CD14-positive monocyte (primary cell): ENCODE measurements around the gene LIMK2. TPM values are rescaled to one million over a fixed set of nuclear protein-coding genes. Genes with fewer than 3 reads are reported as not detected.
"Not testable (repeated sequence)": the region's sequence is repeated elsewhere in the genome, so short reads cannot be mapped to it uniquely, and the experiment has no call there.

Experiments
- DNase-seq, 3 donors: peaks; one replicate each; pipeline ENCODE4 v3.0.0-alpha.2; 2011 to 2022
- H2AFZ ChIP-seq: 2 replicates; pipeline ENCODE4 v1.6.0; 2012; ENCODE audit warnings: mild to moderate bottlenecking, low read depth, low read length, inconsistent platforms; ENCODE audit not compliant: insufficient read depth, poor library complexity, severe bottlenecking
- H3K27ac ChIP-seq, 2 donors: 1 replicate in 1 of 2; 2 replicates in 1 of 2; pipeline ENCODE4 v1.5.1; 2012 to 2013; ENCODE audit warnings: low read length in 2 of 2, control low read depth in 1 of 2, inconsistent platforms in 1 of 2, low read depth in 1 of 2, mild to moderate bottlenecking in 1 of 2
- H3K27me3 ChIP-seq, 2 donors: one replicate each; pipeline versions ENCODE4 v1.6.0 to v1.6.1; 2011 to 2013; ENCODE audit warnings: low read length in 2 of 2; ENCODE audit not compliant: control insufficient read depth in 2 of 2, insufficient read depth in 2 of 2
- H3K36me3 ChIP-seq, 2 donors: replicated peaks in 1 of 2; 1 replicate in 1 of 2; 2 replicates in 1 of 2; pipeline versions ENCODE4 v1.5.1 to v1.6.1; 2012 to 2013; ENCODE audit warnings: low read length in 2 of 2, control low read depth in 1 of 2, inconsistent platforms in 1 of 2, mild to moderate bottlenecking in 1 of 2; ENCODE audit not compliant: insufficient read depth in 2 of 2, control insufficient read depth in 1 of 2
- H3K4me1 ChIP-seq, 2 donors: 1 replicate in 1 of 2; 2 replicates in 1 of 2; pipeline versions ENCODE4 v1.5.1 to v1.6.1; 2012 to 2013; ENCODE audit warnings: low read length in 2 of 2, control low read depth in 1 of 2, inconsistent platforms in 1 of 2, mild to moderate bottlenecking in 1 of 2, moderate library complexity in 1 of 2; ENCODE audit not compliant: insufficient read depth in 2 of 2, control insufficient read depth in 1 of 2
- H3K4me2 ChIP-seq: replicated peaks from 2 replicates; pipeline ENCODE3; 2012; ENCODE audit warnings: low read length, moderate library complexity, mild to moderate bottlenecking; ENCODE audit not compliant: poor library complexity, severe bottlenecking; ENCODE audit errors: extremely low read depth
- H3K4me3 ChIP-seq, 3 experiments: fragments of 200-600 bp in 1 of 3; sonication (generic) in 1 of 3; replicated peaks in 1 of 3; 1 replicate in 2 of 3; 2 replicates in 1 of 3; pipeline ENCODE4 v1.5.1; 2011 to 2013; ENCODE audit warnings: low read length in 3 of 3, mild to moderate bottlenecking in 3 of 3, control low read depth in 2 of 3, low read depth in 2 of 3, inconsistent platforms in 1 of 3, moderate library complexity in 1 of 3
- H3K79me2 ChIP-seq: 2 replicates; pipeline ENCODE4 v1.6.0; 2012; ENCODE audit warnings: mild to moderate bottlenecking, control low read depth, inconsistent platforms, low read length, moderate library complexity; ENCODE audit not compliant: insufficient read depth
- H3K9ac ChIP-seq: 2 replicates; pipeline ENCODE4 v1.6.0; 2017; ENCODE audit warnings: low read length, mild to moderate bottlenecking; ENCODE audit not compliant: insufficient read depth, poor library complexity, severe bottlenecking
- H3K9me3 ChIP-seq, 2 donors: replicated peaks in 1 of 2; 1 replicate in 1 of 2; 2 replicates in 1 of 2; pipeline versions ENCODE4 v1.5.1 to v1.6.1; 2012 to 2013; ENCODE audit warnings: low read length in 2 of 2, control low read depth in 1 of 2; ENCODE audit not compliant: control insufficient read depth in 1 of 2, insufficient read depth in 1 of 2
- H4K20me1 ChIP-seq: 2 replicates; pipeline ENCODE4 v1.6.0; 2012; ENCODE audit warnings: mild to moderate bottlenecking, low read length, control low read depth, moderate library complexity; ENCODE audit not compliant: insufficient read depth
- H3K27ac Mint-ChIP-seq, 7 donors: one replicate each; pipeline ENCODE4 v1.8.0; 2020; ENCODE audit warnings: mild to moderate bottlenecking in 7 of 7, mixed read lengths in 7 of 7, moderate library complexity in 6 of 7, inconsistent platforms in 2 of 7
- H3K27me3 Mint-ChIP-seq, 3 donors: one replicate each; pipeline ENCODE4 v1.8.0; 2021 to 2022; ENCODE audit warnings: low read depth in 3 of 3, mild to moderate bottlenecking in 3 of 3, mixed read lengths in 3 of 3, moderate library complexity in 3 of 3, inconsistent platforms in 1 of 3
- H3K36me3 Mint-ChIP-seq, 2 donors: one replicate each; pipeline ENCODE4 v1.8.0; 2020; ENCODE audit warnings: mixed read lengths in 2 of 2, inconsistent platforms in 1 of 2, mild to moderate bottlenecking in 1 of 2
- H3K4me1 Mint-ChIP-seq: one replicate; pipeline ENCODE4 v1.8.0; 2020; ENCODE audit warnings: mild to moderate bottlenecking, mixed read lengths
- H3K4me3 Mint-ChIP-seq, 2 donors: one replicate each; pipeline ENCODE4 v1.8.0; 2020; ENCODE audit warnings: mild to moderate bottlenecking in 2 of 2, mixed read lengths in 2 of 2, moderate library complexity in 1 of 2
- H3K9me3 Mint-ChIP-seq, 7 donors: one replicate each; pipeline ENCODE4 v1.8.0; 2020 to 2022; ENCODE audit warnings: mixed read lengths in 7 of 7, mild to moderate bottlenecking in 6 of 7, moderate library complexity in 6 of 7, inconsistent platforms in 2 of 7
- WGBS: methylation state at CpG from one replicate; pipeline ENCODE4 v1.1.5; 2013; ENCODE audit warnings: missing lambda C conversion rate; ENCODE audit not compliant: insufficient coverage; 5-methylcytosine and 5-hydroxymethylcytosine counted together
- intact Hi-C, 2 donors: fragments of 100-400 bp; cut with micrococcal nuclease; formaldehyde crosslinking; loops; one replicate each; pipeline versions ENCODE4 v1.15.0 to v1.15.1; 2023
- polyA plus RNA-seq, 3 donors: library from polyadenylated mRNA; depleted of rRNA in 1 of 3; unstranded in 2 of 3; stranded (reverse) in 1 of 3; fragments of 300-500 nt in 2 of 3; fragments of >200 nt in 1 of 3; fragmentation: Illumina TruSeq in 2 of 3; gene quantifications; 1 replicate in 2 of 3; 2 replicates in 1 of 3; pipeline ENCODE4 v1.2.3, GENCODE V29; 2012 to 2021
- TF ChIP-seq, protein P1 (sequence below): fragments of 200-600 bp; IDR thresholded peaks from one replicate; pipeline ENCODE4 v1.8.0; 2022; ENCODE audit warnings: antibody characterized with exemption, mild to moderate bottlenecking

Gene LIMK2
- polyA plus RNA-seq, 3 donors: 5.5 to 14.2 (median 10.1) TPM

GRCh38 chr22:31192513-31192912 is 19.6 kb upstream of the LIMK2 start:
- H3K27ac ChIP-seq: no peak overlapping the region
- intact Hi-C loops: no loop called here
- H3K4me1 ChIP-seq: no peaks in the 10 kb centered on the region
- Mint-ChIP-seq H3K4me1 (no peaks in the 10 kb centered on the region), H3K36me3 (peaks cover 62 to 82% of the 10 kb centered on the region in 2 donors), H3K9me3 (no peaks in the 10 kb centered on the region), H3K27ac (peak overlapping the region in 3 of 7 donors; percentile 22 to 48 (median 42)), H3K27me3 (no peaks in the 10 kb centered on the region), H3K4me3 (no peak overlapping the region)
- H3K4me3 ChIP-seq: no peak overlapping the region
- no peaks in the 10 kb centered on the region for H3K9me3 ChIP-seq
- H3K36me3 ChIP-seq: peaks cover 62 to 87% of the 10 kb centered on the region in 2 donors
- no peaks in the 10 kb centered on the region for H3K27me3 ChIP-seq
- WGBS: 75% methylated on average over 1 of the region's 2 CpGs
- H3K4me2 ChIP-seq: no peak overlapping the region
- no peak overlapping the region for H3K9ac ChIP-seq
- DNase-seq: no peak
- H3K79me2 ChIP-seq: peaks cover 6% of the 10 kb centered on the region
- TF ChIP-seq, protein P1, sequence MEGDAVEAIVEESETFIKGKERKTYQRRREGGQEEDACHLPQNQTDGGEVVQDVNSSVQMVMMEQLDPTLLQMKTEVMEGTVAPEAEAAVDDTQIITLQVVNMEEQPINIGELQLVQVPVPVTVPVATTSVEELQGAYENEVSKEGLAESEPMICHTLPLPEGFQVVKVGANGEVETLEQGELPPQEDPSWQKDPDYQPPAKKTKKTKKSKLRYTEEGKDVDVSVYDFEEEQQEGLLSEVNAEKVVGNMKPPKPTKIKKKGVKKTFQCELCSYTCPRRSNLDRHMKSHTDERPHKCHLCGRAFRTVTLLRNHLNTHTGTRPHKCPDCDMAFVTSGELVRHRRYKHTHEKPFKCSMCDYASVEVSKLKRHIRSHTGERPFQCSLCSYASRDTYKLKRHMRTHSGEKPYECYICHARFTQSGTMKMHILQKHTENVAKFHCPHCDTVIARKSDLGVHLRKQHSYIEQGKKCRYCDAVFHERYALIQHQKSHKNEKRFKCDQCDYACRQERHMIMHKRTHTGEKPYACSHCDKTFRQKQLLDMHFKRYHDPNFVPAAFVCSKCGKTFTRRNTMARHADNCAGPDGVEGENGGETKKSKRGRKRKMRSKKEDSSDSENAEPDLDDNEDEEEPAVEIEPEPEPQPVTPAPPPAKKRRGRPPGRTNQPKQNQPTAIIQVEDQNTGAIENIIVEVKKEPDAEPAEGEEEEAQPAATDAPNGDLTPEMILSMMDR: no peak
- H2AFZ ChIP-seq: no peak overlapping the region
- H4K20me1 ChIP-seq: peaks cover 21% of the 10 kb centered on the region

DNA sequence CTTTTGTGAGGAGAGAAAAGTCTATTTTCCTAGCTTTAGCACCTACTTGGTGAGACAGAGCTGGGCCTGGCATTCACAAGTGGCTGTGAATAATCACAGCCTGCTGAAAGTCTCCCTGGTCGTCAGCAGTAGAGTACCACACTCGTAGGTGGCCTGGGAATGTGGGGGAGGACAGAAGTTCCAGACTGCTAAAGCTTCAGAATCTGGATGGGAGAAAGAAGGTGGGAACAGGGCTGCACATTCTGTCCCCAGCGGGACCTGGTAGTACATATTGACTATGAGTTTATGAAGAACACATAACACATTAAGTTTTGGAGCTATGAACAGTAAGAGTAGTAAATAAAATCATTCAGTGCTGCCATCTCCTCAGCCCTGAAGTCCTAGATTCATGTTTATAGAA is 19.0 kb upstream of the LIMK2 start:
- DNase-seq: no peak
- H3K4me1 Mint-ChIP-seq: no peaks in the 10 kb centered on the region
- H2AFZ ChIP-seq: no peak overlapping the region
- no peak overlapping the region for H3K27ac ChIP-seq
- no peaks in the 10 kb centered on the region for H3K27me3 Mint-ChIP-seq
- peaks cover 16% of the 10 kb centered on the region for H4K20me1 ChIP-seq
- H3K4me1 ChIP-seq: no peaks in the 10 kb centered on the region
- H3K79me2 ChIP-seq: peaks cover 5% of the 10 kb centered on the region
- no peak overlapping the region for H3K9ac ChIP-seq
- TF ChIP-seq, protein P1: no peak
- H3K36me3 ChIP-seq: peaks cover 59 to 87% of the 10 kb centered on the region in 2 donors
- H3K9me3 Mint-ChIP-seq: no peaks in the 10 kb centered on the region
- 100% methylated on average over 2 of the region's 3 CpGs for WGBS
- peaks cover 59 to 82% of the 10 kb centered on the region in 2 donors for H3K36me3 Mint-ChIP-seq
- H3K27ac Mint-ChIP-seq: peak overlapping the region in 2 of 7 donors; percentile 42 to 50
- H3K4me3 Mint-ChIP-seq: no peak overlapping the region
- H3K4me3 ChIP-seq: no peak overlapping the region
- no peaks in the 10 kb centered on the region for H3K27me3 ChIP-seq
- H3K9me3 ChIP-seq: no peaks in the 10 kb centered on the region
- intact Hi-C loops: no loop called here
- no peak overlapping the region for H3K4me2 ChIP-seq

- H3K27ac Mint-ChIP-seq: peak overlapping the region in 3 of 7 donors; percentile 25 to 57 (median 37)
- intact Hi-C loops: not testable (repeated sequence)
These were observed 17.4 kb upstream of the LIMK2 start for GRCh38 chr22:31194681-31195080.

More at GRCh38 chr22:31194681-31195080, 17.4 kb upstream of the LIMK2 start:
- H3K4me3 Mint-ChIP-seq, H3K9me3 Mint-ChIP-seq, H3K9me3 ChIP-seq, H3K4me3 ChIP-seq, H3K4me2 ChIP-seq, H2AFZ ChIP-seq, H3K27me3 ChIP-seq, H3K27me3 Mint-ChIP-seq, H3K4me1 ChIP-seq, H3K9ac ChIP-seq, H3K79me2 ChIP-seq, H3K27ac ChIP-seq, DNase-seq, H3K4me1 Mint-ChIP-seq: not testable (repeated sequence)
- H4K20me1 ChIP-seq: peaks cover 15% of the 10 kb centered on the region
- H3K36me3 ChIP-seq: peaks cover 58 to 97% of the 10 kb centered on the region in 2 donors
- WGBS: 100% methylated on average over 4 of the region's 5 CpGs
- H3K36me3 Mint-ChIP-seq: peaks cover 55 to 92% of the 10 kb centered on the region in 2 donors
